ENCODE results near the gene CPNE7.

- TF ChIP-seq, protein P1, sequence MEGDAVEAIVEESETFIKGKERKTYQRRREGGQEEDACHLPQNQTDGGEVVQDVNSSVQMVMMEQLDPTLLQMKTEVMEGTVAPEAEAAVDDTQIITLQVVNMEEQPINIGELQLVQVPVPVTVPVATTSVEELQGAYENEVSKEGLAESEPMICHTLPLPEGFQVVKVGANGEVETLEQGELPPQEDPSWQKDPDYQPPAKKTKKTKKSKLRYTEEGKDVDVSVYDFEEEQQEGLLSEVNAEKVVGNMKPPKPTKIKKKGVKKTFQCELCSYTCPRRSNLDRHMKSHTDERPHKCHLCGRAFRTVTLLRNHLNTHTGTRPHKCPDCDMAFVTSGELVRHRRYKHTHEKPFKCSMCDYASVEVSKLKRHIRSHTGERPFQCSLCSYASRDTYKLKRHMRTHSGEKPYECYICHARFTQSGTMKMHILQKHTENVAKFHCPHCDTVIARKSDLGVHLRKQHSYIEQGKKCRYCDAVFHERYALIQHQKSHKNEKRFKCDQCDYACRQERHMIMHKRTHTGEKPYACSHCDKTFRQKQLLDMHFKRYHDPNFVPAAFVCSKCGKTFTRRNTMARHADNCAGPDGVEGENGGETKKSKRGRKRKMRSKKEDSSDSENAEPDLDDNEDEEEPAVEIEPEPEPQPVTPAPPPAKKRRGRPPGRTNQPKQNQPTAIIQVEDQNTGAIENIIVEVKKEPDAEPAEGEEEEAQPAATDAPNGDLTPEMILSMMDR (IDR thresholded peaks at IDR 0.05), result no peak
- no peak for TF ChIP-seq EZH2 (IDR thresholded peaks at IDR 0.05; ENCODE audit: borderline replicate concordance, insufficient read depth, low read depth, low read length, poor library complexity, severe bottlenecking)
Measured at GRCh38 chr16:89599902-89600301, 24.3 kb downstream of the CPNE7 start.

Measured in B cell (primary cell).